GM12878 (cell line): ENCODE results near the gene TSPAN10. TPM values are rescaled to one million over a fixed set of nuclear protein-coding genes. Genes with fewer than 3 reads are reported as not detected.

ENCODE experiments used
- ATAC-seq: fragments of 200-7000 bp; cut with Tn5 transposase; 3 replicates; pipeline ENCODE4 v1.9.1; 2020; ENCODE audit warnings: mild to moderate bottlenecking, moderate library complexity
- BruUV-seq: library from RNA; stranded (reverse); fragments of 400-500 nt; replicated peaks from 2 replicates; lab custom pipeline; 2021; lab: Mats Ljungman, UMichigan
- CTCF ChIA-PET: fragments of 300-600 bp; sonication (Branson Sonifier 250); formaldehyde crosslinking; extraction: SDS; loops from one replicate; lab custom pipeline; 2021; ENCODE audit warnings: inconsistent platforms; lab: Yijun Ruan, JAX
- POLR2A ChIA-PET: fragments of 350-600 bp; formaldehyde crosslinking; extraction: SDS; loops from one replicate; lab custom pipeline; 2021; ENCODE audit warnings: inconsistent platforms; lab: Charles Lee
- RAD21 ChIA-PET: fragments of 300-600 bp; sonication (Branson Sonifier 250); formaldehyde crosslinking; loops from one replicate; lab custom pipeline; 2023; ENCODE audit warnings: antibody characterized with exemption; ENCODE audit not compliant: unreplicated experiment; lab: Charles Lee
- SMC1A ChIA-PET: fragments of 300-600 bp; sonication (Branson Sonifier 250); formaldehyde crosslinking; loops from one replicate; lab custom pipeline; 2023; ENCODE audit not compliant: unreplicated experiment, uncharacterized antibody; lab: Charles Lee
- DNase-seq: peaks from one replicate; pipeline ENCODE4 v3.0.0-alpha.2; 2011; ENCODE audit warnings: low read depth, low spot score
- FAIRE-seq: peaks from 3 replicates; lab custom pipeline; 2011; peaks lifted over from hg19 to GRCh38; lab: Jason Lieb, UNC
- H2AFZ ChIP-seq: 2 replicates; pipeline ENCODE4 v1.6.0; 2011; ENCODE audit warnings: low read depth, low read length, control low read depth; ENCODE audit not compliant: control insufficient read depth
- H3K27ac ChIP-seq: 2 replicates; pipeline ENCODE4 v1.5.1; 2011; ENCODE audit warnings: control low read depth; ENCODE audit not compliant: control insufficient read depth, insufficient read depth
- H3K27me3 ChIP-seq, 2 experiments: replicated peaks in 1 of 2; 2 replicates each; pipeline versions ENCODE4 v1.6.0 to v1.6.1; 2011; ENCODE audit warnings: low read length in 1 of 2; ENCODE audit not compliant: control insufficient read depth in 2 of 2, insufficient read depth in 2 of 2
- H3K36me3 ChIP-seq, 2 experiments: 2 replicates each; pipeline ENCODE4 v1.5.1; 2011; ENCODE audit warnings: low read length in 1 of 2; ENCODE audit not compliant: control insufficient read depth in 2 of 2, insufficient read depth in 2 of 2
- H3K4me1 ChIP-seq: 2 replicates; pipeline ENCODE4 v1.6.1; 2011; ENCODE audit warnings: mild to moderate bottlenecking, low read length, moderate library complexity, mixed read lengths; ENCODE audit not compliant: control insufficient read depth, insufficient read depth
- H3K4me2 ChIP-seq: 2 replicates; pipeline ENCODE4 v1.6.0; 2011; ENCODE audit warnings: control low read depth; ENCODE audit not compliant: control insufficient read depth, insufficient read depth
- H3K4me3 ChIP-seq: fragments of 200-600 bp; sonication (generic); 2 replicates; pipeline ENCODE4 v1.5.1; 2016
- H3K79me2 ChIP-seq: 2 replicates; pipeline ENCODE4 v1.6.0; 2011; ENCODE audit warnings: low read length; ENCODE audit not compliant: control insufficient read depth, insufficient read depth
- H3K9ac ChIP-seq: 2 replicates; pipeline ENCODE4 v1.8.0; 2011; ENCODE audit warnings: low read length, control low read depth, mixed read lengths; ENCODE audit not compliant: control insufficient read depth, insufficient read depth
- H3K9me3 ChIP-seq: replicated peaks from 3 replicates; pipeline ENCODE4 v1.5.1; 2011; ENCODE audit warnings: mild to moderate bottlenecking, low read length; ENCODE audit not compliant: control insufficient read depth, insufficient read depth
- H4K20me1 ChIP-seq: 2 replicates; pipeline ENCODE4 v1.6.0; 2011; ENCODE audit not compliant: control insufficient read depth, insufficient read depth
- BCL3 ChIP-seq: IDR thresholded peaks from 2 replicates; pipeline ENCODE4 v1.6.1; 2011; ENCODE audit warnings: borderline replicate concordance, low read depth, mild to moderate bottlenecking, moderate library complexity, low read length; ENCODE audit not compliant: insufficient read depth, poor library complexity, severe bottlenecking
- CUX1 ChIP-seq: IDR thresholded peaks from 2 replicates; pipeline ENCODE4 v1.6.1; 2012; ENCODE audit warnings: improper control_type of control experiment, low read depth, low read length; ENCODE audit not compliant: insufficient replicate concordance
- KLF5 ChIP-seq: fragments of 450-650 bp; IDR thresholded peaks from 2 replicates; pipeline ENCODE4 v1.6.1; 2014; ENCODE audit warnings: mild to moderate bottlenecking; ENCODE audit not compliant: partially characterized antibody
- NKRF ChIP-seq: fragments of 450-650 bp; conservative IDR thresholded peaks from 2 replicates; pipeline ENCODE4 v1.6.1; 2017; ENCODE audit warnings: mild to moderate bottlenecking, moderate library complexity
- NR2F1 ChIP-seq: fragments of 450-650 bp; conservative IDR thresholded peaks from 2 replicates; pipeline ENCODE4 v1.6.1; 2017; ENCODE audit warnings: mild to moderate bottlenecking
- SIN3A ChIP-seq: IDR thresholded peaks from 2 replicates; pipeline ENCODE4 v1.6.1; 2012; ENCODE audit warnings: low read depth, low read length, improper control_type of control experiment
- SMARCA5 ChIP-seq: fragments of 450-650 bp; IDR thresholded peaks from 2 replicates; pipeline ENCODE4 v1.6.1; 2017; ENCODE audit warnings: mild to moderate bottlenecking
- ZNF274 ChIP-seq: IDR thresholded peaks from one replicate; pipeline ENCODE4 v1.8.0; 2011; ENCODE audit not compliant: insufficient read length, insufficient read depth
- WGBS: methylation state at CpG from one replicate; pipeline ENCODE4 v1.1.6; 2016; ENCODE audit warnings: low lambda C conversion rate; ENCODE audit not compliant: insufficient replicate concordance, insufficient coverage; ENCODE audit errors: missing lambda C conversion rate; 5-methylcytosine and 5-hydroxymethylcytosine counted together
- in situ Hi-C: fragments of 300-500 bp; cut with MboI; formaldehyde crosslinking; loops from 9 replicates; pipeline ENCODE4 v1.14.3; 2018; ENCODE audit warnings: mixed read lengths
- intact Hi-C: fragments of 100-400 bp; cut with micrococcal nuclease; formaldehyde crosslinking; loops from one replicate; pipeline ENCODE4 v1.14.2; 2022; ENCODE audit not compliant: unreplicated experiment
- polyA plus RNA-seq, 11 experiments: library from polyadenylated mRNA; depleted of rRNA in 4 of 11; unstranded in 6 of 11; stranded (reverse) in 5 of 11; fragments of >200 nt; fragmentation: Nextera tagmentation in 4 of 11; fragmentation: Illumina TruSeq in 1 of 11; extraction: Ambion mirVana in 4 of 11; extraction: Trizol in 1 of 11; gene quantifications; 1 replicate in 1 of 11; 2 replicates in 10 of 11; pipeline versions ENCODE4 v1.2.1 to v1.2.3, GENCODE V29; 2011 to 2016; ENCODE audit warnings: inconsistent platforms in 2 of 11, missing spikeins in 2 of 11, low read depth in 1 of 11
- total RNA-seq, 4 experiments: library from RNA; depleted of rRNA in 3 of 4; stranded (reverse); fragments of >200 nt in 3 of 4; fragmentation: Illumina TruSeq in 1 of 4; extraction: Trizol in 1 of 4; gene quantifications; 2 replicates each; pipeline versions ENCODE4 v1.2.1 to v1.2.3, GENCODE V29; 2013 to 2021

The TSPAN10 gene
- total and polyA plus RNA-seq, 10 of the 15 experiments (the other 5 are each of a cell fraction or from before 2014, with no cell fraction given), result 0.13 to 0.82 (median 0.43) TPM

- no peak overlapping the region for H3K4me2 ChIP-seq
- no peak overlapping the region for H3K4me3 ChIP-seq
- H3K27ac ChIP-seq, result no peak overlapping the region
- ChIA-PET POLR2A (no interaction called here), CTCF (no interaction called here), RAD21 (no interaction called here), SMC1A (no interaction called here)
- WGBS, result 87% methylated on average over 19 of the region's 19 CpGs
- DNase-seq, result no peak
- no peak for ATAC-seq
- H3K9me3 ChIP-seq, result no peaks in the 10 kb centered on the region
- no TSS peak for BruUV-seq
- peaks cover 19 to 53% of the 10 kb centered on the region in 2 experiments; a peak in 3 of 4 replicates for H3K36me3 ChIP-seq
- in situ Hi-C loops (no loop called here), intact Hi-C loops (no loop called here)
- no peaks in the 10 kb centered on the region for H3K79me2 ChIP-seq
- H3K9ac ChIP-seq, result no peak overlapping the region
- TF ChIP-seq SMARCA5, result no peak
- no peak for TF ChIP-seq SIN3A
- TF ChIP-seq NKRF, result no peak
- TF ChIP-seq CUX1, result no peak
- TF ChIP-seq BCL3, result no peak
- no peak for TF ChIP-seq NR2F1
- no peak for TF ChIP-seq KLF5
- no peak for TF ChIP-seq ZNF274
- H4K20me1 ChIP-seq, result no peaks in the 10 kb centered on the region; the same call in 1 of the 2 replicates
- H3K27me3 ChIP-seq, result no peaks in the 10 kb centered on the region
- FAIRE-seq, result no peak
- no peaks in the 10 kb centered on the region for H3K4me1 ChIP-seq
- H2AFZ ChIP-seq, result no peak overlapping the region
Observed at GRCh38 chr17:81694810-81695209, 57.8 kb downstream of the TSPAN10 start.
